ENCODE data around the gene SAMM50.

- TF ChIP-seq CTCF (IDR thresholded peaks at IDR 0.05) (no peak), POLR2A (IDR thresholded peaks at IDR 0.05) (no peak), EP300 (IDR thresholded peaks at IDR 0.05) (no peak)
Observed at GRCh38 chr22:43971112-43971511, 15.9 kb downstream of the SAMM50 start.
